ENCODE data around the gene SULF2. TPM values are rescaled to one million over a fixed set of nuclear protein-coding genes. Genes with fewer than 3 reads are reported as not detected.
A peak's percentile ranks its signal among the peaks of the same experiment; 100 is the strongest.

Gene SULF2
- total and polyA plus RNA-seq, 4 donors: 8.1 to 25.4 (median 12.0) TPM

DNA sequence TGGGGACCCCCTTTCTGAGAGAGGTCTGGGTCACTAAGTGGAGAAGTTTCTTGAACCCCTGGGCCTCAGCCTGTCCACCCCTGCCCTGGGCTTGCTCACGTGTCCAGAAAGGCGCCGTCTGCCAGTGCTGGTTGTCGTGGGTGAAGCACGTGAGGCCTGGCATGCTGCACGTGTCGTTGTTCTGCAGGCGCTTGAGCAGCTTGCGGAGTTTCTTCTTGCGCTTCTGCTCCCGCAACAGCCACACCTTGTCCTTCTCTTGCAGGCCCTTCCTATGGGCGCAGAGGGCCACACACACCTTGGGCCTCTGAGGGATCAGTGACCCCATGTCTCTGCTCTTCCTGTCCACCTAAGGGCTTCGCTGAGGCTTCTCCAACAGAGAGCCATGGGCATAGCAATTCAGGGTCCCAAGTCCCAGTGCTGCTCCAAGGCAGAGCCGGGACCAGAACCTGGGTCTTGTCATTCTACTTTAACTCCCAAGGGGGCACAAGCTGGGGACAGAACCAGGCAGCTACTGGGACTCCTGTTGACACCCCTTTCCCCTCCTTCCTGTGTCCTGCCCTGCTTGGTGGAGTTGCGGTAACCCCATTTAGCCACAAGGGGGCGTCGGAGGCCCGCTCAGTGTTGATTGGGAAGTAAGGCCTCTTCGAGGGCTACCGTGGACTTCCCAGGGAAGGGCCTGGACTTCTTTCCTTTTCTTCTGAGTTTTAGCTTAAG, 121.8 kb downstream of the SULF2 start:
- H3K4me1 ChIP-seq (ENCODE audit: control insufficient read depth in 4 of 4, insufficient read depth in 4 of 4, low read length in 3 of 4): no peaks in the 10 kb centered on the region
- no peak overlapping the region for H3K4me3 ChIP-seq (ENCODE audit: low read depth in 1 of 3, low read length in 3 of 3)
- no peaks in the 10 kb centered on the region for H3K27me3 ChIP-seq (ENCODE audit: control insufficient read depth in 4 of 4, insufficient read depth in 4 of 4, low read length in 3 of 4)
- peak; percentile 81 for DNase-seq (ENCODE audit: low spot score)
- no peaks in the 10 kb centered on the region for H3K9me3 ChIP-seq (ENCODE audit: control insufficient read depth in 4 of 4, low read length in 3 of 4)
- no peak overlapping the region for H3K27ac ChIP-seq (ENCODE audit: low read depth in 1 of 2, low read length in 2 of 2)
- H3K36me3 ChIP-seq (ENCODE audit: control insufficient read depth in 4 of 4, insufficient read depth in 3 of 4, low read depth in 1 of 4, low read length in 3 of 4): peaks cover 2 to 16% (median 5%) of the 10 kb centered on the region in 4 donors
- TF ChIP-seq RAD21 (IDR thresholded peaks at IDR 0.05) (peak; percentile 86 to 89), RXRA (IDR thresholded peaks at IDR 0.05) (no peak)
- TF ChIP-seq, protein P1, sequence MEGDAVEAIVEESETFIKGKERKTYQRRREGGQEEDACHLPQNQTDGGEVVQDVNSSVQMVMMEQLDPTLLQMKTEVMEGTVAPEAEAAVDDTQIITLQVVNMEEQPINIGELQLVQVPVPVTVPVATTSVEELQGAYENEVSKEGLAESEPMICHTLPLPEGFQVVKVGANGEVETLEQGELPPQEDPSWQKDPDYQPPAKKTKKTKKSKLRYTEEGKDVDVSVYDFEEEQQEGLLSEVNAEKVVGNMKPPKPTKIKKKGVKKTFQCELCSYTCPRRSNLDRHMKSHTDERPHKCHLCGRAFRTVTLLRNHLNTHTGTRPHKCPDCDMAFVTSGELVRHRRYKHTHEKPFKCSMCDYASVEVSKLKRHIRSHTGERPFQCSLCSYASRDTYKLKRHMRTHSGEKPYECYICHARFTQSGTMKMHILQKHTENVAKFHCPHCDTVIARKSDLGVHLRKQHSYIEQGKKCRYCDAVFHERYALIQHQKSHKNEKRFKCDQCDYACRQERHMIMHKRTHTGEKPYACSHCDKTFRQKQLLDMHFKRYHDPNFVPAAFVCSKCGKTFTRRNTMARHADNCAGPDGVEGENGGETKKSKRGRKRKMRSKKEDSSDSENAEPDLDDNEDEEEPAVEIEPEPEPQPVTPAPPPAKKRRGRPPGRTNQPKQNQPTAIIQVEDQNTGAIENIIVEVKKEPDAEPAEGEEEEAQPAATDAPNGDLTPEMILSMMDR (IDR thresholded peaks at IDR 0.05; ENCODE audit: low read depth, low read length, missing input control): peak; percentile 94
- 60% methylated on average over 20 of the region's 20 CpGs for WGBS
- H3K9ac ChIP-seq (ENCODE audit: low read depth in 1 of 2, low read length in 2 of 2): no peak overlapping the region

DNA sequence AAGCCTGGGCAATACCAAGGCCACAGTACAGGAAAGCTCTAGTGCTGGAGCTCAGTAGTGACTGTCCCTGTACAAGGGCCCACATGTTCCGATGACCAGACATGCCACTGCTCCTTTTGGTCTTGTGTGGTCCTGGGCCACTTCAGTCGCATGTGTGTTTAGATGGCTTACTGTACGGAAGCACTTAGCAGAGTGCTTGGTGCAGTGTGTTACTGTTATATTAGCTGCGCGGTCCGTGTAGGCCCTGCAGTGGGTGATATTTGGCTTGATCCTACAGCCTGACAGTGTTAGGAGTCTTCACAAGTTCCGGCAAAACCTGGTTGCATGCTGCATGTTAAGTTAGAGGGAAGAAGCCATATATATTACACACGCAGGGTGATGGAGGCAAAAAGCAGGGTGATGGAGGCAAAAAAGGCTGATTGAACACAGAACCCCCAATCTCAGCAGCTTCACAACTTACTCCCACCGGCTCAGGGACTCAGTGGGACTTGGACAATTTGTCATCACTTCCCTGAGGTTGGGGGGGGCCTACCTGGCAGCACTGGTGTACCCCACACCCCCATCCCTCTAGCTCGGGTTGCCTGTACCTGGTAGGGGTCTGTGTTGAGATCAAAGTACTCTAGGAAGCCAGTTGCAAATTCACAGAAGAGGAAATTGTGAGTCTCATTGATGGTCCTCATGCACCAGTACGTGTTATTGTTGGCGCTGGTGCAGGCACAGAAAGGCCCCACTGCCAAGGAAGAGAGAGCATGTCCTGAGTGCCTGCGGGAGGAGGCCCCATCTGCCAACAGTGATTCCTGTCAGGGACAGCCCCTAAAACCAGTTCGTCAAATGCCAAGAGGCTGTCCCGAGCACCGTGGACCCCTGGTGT, 122.6 kb downstream of the SULF2 start:
- TF ChIP-seq, protein P2, sequence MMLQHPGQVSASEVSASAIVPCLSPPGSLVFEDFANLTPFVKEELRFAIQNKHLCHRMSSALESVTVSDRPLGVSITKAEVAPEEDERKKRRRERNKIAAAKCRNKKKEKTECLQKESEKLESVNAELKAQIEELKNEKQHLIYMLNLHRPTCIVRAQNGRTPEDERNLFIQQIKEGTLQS (IDR thresholded peaks at IDR 0.05): no peak
- TF ChIP-seq SP1 (IDR thresholded peaks at IDR 0.05) (no peak), FOXA1 (IDR thresholded peaks at IDR 0.05) (no peak), EGR1 (IDR thresholded peaks at IDR 0.05; ENCODE audit: low read depth in 2 of 2) (no peak), HNF4G (IDR thresholded peaks at IDR 0.05) (no peak), GABPA (IDR thresholded peaks at IDR 0.05 in 1 of 2, conservative IDR thresholded peaks at IDR 0.05 in 1 of 2) (no peak), TAF1 (conservative IDR thresholded peaks at IDR 0.05) (no peak), JUND (IDR thresholded peaks at IDR 0.05) (no peak), FOXA2 (IDR thresholded peaks at IDR 0.05) (no peak), NR2F2 (IDR thresholded peaks at IDR 0.05) (no peak), YY1 (IDR thresholded peaks at IDR 0.05) (no peak)
- TF ChIP-seq, protein P3, sequence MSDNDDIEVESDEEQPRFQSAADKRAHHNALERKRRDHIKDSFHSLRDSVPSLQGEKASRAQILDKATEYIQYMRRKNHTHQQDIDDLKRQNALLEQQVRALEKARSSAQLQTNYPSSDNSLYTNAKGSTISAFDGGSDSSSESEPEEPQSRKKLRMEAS (IDR thresholded peaks at IDR 0.05): no peak
- TF ChIP-seq, protein P4, sequence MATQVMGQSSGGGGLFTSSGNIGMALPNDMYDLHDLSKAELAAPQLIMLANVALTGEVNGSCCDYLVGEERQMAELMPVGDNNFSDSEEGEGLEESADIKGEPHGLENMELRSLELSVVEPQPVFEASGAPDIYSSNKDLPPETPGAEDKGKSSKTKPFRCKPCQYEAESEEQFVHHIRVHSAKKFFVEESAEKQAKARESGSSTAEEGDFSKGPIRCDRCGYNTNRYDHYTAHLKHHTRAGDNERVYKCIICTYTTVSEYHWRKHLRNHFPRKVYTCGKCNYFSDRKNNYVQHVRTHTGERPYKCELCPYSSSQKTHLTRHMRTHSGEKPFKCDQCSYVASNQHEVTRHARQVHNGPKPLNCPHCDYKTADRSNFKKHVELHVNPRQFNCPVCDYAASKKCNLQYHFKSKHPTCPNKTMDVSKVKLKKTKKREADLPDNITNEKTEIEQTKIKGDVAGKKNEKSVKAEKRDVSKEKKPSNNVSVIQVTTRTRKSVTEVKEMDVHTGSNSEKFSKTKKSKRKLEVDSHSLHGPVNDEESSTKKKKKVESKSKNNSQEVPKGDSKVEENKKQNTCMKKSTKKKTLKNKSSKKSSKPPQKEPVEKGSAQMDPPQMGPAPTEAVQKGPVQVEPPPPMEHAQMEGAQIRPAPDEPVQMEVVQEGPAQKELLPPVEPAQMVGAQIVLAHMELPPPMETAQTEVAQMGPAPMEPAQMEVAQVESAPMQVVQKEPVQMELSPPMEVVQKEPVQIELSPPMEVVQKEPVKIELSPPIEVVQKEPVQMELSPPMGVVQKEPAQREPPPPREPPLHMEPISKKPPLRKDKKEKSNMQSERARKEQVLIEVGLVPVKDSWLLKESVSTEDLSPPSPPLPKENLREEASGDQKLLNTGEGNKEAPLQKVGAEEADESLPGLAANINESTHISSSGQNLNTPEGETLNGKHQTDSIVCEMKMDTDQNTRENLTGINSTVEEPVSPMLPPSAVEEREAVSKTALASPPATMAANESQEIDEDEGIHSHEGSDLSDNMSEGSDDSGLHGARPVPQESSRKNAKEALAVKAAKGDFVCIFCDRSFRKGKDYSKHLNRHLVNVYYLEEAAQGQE (IDR thresholded peaks at IDR 0.05): no peak
- TF ChIP-seq, protein P1 (IDR thresholded peaks at IDR 0.05; ENCODE audit: low read depth, low read length, missing input control): no peak
- TF ChIP-seq, protein P5, sequence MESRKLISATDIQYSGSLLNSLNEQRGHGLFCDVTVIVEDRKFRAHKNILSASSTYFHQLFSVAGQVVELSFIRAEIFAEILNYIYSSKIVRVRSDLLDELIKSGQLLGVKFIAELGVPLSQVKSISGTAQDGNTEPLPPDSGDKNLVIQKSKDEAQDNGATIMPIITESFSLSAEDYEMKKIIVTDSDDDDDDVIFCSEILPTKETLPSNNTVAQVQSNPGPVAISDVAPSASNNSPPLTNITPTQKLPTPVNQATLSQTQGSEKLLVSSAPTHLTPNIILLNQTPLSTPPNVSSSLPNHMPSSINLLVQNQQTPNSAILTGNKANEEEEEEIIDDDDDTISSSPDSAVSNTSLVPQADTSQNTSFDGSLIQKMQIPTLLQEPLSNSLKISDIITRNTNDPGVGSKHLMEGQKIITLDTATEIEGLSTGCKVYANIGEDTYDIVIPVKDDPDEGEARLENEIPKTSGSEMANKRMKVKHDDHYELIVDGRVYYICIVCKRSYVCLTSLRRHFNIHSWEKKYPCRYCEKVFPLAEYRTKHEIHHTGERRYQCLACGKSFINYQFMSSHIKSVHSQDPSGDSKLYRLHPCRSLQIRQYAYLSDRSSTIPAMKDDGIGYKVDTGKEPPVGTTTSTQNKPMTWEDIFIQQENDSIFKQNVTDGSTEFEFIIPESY (IDR thresholded peaks at IDR 0.05): no peak
- no peak overlapping the region for H3K27ac ChIP-seq (ENCODE audit: low read depth in 1 of 2, low read length in 2 of 2)
- H3K4me1 ChIP-seq (ENCODE audit: control insufficient read depth in 4 of 4, insufficient read depth in 4 of 4, low read length in 3 of 4): no peaks in the 10 kb centered on the region
- no peaks in the 10 kb centered on the region for H3K27me3 ChIP-seq (ENCODE audit: control insufficient read depth in 4 of 4, insufficient read depth in 4 of 4, low read length in 3 of 4)
- DNase-seq (ENCODE audit: low spot score): no peak
- H3K36me3 ChIP-seq (ENCODE audit: control insufficient read depth in 4 of 4, insufficient read depth in 3 of 4, low read depth in 1 of 4, low read length in 3 of 4): peaks cover 2 to 20% (median 7%) of the 10 kb centered on the region in 4 donors
- WGBS: 95% methylated on average over 16 of the region's 16 CpGs
- no peak overlapping the region for H3K4me3 ChIP-seq (ENCODE audit: low read depth in 1 of 3, low read length in 3 of 3)
- H3K9me3 ChIP-seq (ENCODE audit: control insufficient read depth in 4 of 4, low read length in 3 of 4): no peaks in the 10 kb centered on the region
- H3K9ac ChIP-seq (ENCODE audit: low read depth in 1 of 2, low read length in 2 of 2): no peak overlapping the region
